Measurements from ENCODE around the gene LAMA3. TPM values are rescaled to one million over a fixed set of nuclear protein-coding genes. Genes with fewer than 3 reads are reported as not detected.
"Not testable (repeated sequence)": the region's sequence is repeated elsewhere in the genome, so short reads cannot be mapped to it uniquely, and the experiment has no call there.

Gene LAMA3
- polyA plus RNA-seq, 1 donor: 48.8 TPM

DNA sequence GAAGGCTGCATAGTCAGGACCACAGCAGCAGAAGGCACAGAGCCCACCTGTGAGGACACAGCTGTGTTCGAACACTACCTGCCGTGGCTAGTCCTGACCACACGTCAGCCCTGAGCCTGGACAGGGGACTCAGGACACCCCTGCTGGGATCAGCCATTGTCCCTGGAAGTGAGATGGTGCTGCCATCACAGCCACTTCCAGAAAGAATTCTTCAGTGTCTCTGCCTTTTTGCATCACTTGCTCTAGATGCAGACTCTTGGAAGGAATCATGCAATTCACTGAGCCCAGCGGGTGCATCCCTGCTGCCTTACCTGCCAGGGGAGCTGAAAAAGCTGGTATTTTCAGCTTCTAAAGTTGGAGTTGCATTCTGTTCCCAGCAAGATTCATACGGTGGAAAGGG lies 49.3 kb downstream of the LAMA3 start:
- no CpG with 5 or more reads among the region's 5 CpGs for WGBS (ENCODE audit: insufficient coverage, low lambda C conversion rate)
- H3K9me3 ChIP-seq (ENCODE audit: control insufficient read depth, low read depth, low read length): no peaks in the 10 kb centered on the region
- no peaks in the 10 kb centered on the region for H3K36me3 ChIP-seq (ENCODE audit: control insufficient read depth, insufficient read depth, low read length)
- no peak overlapping the region for H3K4me3 ChIP-seq (ENCODE audit: low read length)
- no peaks in the 10 kb centered on the region for H3K4me1 ChIP-seq (ENCODE audit: control insufficient read depth, insufficient read depth, low read length)
- DNase-seq: no peak
- no peak overlapping the region for H3K27ac ChIP-seq (ENCODE audit: low read length)
- H3K27me3 ChIP-seq (ENCODE audit: control insufficient read depth, insufficient read depth, low read length): no peaks in the 10 kb centered on the region

DNA sequence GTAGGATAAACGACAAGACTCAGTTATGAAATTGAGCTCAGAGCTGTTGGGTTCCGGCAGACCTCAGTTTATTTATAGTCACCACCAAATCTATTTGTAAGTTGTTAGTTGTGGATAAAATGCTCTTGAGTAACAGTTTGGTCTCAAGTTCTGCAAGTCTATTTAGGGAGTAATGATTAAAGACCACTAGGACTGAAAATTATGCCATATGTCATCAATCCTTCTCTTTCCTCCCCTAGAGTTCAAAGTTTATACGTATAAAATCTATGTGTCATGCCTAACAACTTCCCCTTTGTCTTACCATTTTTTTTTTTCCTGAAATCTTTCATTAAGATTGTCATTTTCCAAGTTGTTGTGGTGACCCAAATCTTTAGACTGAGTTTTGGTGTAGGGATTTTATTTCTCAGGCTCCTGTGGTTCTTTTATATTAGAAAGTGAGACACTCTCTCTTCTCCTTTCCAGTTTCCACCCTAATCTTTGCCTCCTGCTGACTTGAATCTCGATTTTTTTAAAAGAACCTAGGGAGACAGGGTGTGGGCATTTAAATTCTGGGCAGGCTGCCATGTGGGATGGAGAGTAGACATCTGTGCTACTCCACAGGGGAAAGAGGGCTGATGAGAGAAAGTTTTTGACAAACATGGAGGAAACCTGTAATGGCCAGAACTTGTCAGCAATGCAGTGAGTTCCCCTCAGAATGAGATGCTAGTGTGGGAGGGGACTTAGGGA lies 51.0 kb downstream of the LAMA3 start:
- Histone ChIP-seq H3K9me3 (ENCODE audit: control insufficient read depth, low read depth, low read length) (no peaks in the 10 kb centered on the region), H3K36me3 (ENCODE audit: control insufficient read depth, insufficient read depth, low read length) (no peaks in the 10 kb centered on the region), H3K4me3 (ENCODE audit: low read length) (no peak overlapping the region), H3K27ac (ENCODE audit: low read length) (no peak overlapping the region), H3K4me1 (ENCODE audit: control insufficient read depth, insufficient read depth, low read length) (no peaks in the 10 kb centered on the region), H3K27me3 (ENCODE audit: control insufficient read depth, insufficient read depth, low read length) (no peaks in the 10 kb centered on the region)
- WGBS (ENCODE audit: insufficient coverage, low lambda C conversion rate): 82% methylated on average over 3 of the region's 4 CpGs
- no peak for DNase-seq

DNA sequence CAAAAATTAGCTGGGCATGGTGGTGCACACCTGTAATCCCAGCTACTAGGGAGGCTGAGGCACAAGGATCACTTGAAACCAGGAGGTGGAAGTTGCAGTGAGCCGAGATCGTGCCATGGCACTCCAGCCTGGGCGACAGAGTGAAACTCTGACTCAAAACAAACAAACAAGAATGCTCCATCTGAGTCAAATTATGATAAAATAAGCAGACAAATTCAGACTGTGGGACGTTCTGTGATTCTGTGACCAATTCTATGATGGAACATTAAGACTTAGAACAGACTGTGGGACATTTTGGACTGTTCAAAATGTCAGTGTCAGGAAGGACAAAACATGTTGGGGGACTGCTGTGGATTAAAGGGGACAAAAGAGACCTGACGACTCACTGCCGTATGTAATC lies 52.7 kb downstream of the LAMA3 start:
- H3K4me3 ChIP-seq (ENCODE audit: low read length); H3K27me3 ChIP-seq (ENCODE audit: control insufficient read depth, insufficient read depth, low read length); H3K4me1 ChIP-seq (ENCODE audit: control insufficient read depth, insufficient read depth, low read length); H3K36me3 ChIP-seq (ENCODE audit: control insufficient read depth, insufficient read depth, low read length); DNase-seq; H3K27ac ChIP-seq (ENCODE audit: low read length); H3K9me3 ChIP-seq (ENCODE audit: control insufficient read depth, low read depth, low read length): not testable (repeated sequence)
- WGBS (ENCODE audit: insufficient coverage, low lambda C conversion rate): 81% methylated on average over 3 of the region's 6 CpGs

DNA sequence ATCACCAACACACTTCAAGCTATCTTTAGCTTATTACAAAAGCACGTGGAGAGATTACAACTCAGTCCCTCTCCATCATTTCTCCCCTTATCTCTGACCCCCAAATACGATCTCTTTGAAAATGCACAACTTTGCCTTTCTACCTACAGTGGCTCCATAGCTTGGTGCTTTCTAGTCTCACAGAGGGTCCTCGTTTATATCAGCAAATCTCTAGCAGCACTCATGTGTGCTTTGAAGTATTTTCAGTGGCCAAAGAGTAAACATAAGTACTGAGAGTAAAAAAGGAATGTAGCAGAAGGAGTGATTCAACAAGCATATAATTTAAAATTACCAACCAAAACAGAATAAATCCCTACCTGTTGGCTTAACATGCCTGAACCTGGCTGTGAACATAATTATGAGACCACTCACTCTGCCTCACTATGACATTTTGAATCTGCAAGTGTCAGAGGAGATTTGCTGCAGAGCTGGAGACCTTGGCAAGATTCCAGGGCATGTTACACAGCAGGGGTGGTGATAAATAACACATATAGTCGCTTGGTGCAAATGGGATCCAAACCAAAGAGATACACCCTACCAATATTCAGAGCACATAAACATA lies 54.6 kb downstream of the LAMA3 start:
- peaks cover 7% of the 10 kb centered on the region for H3K4me1 ChIP-seq (ENCODE audit: control insufficient read depth, insufficient read depth, low read length)
- no peak overlapping the region for H3K27ac ChIP-seq (ENCODE audit: low read length)
- H3K4me3 ChIP-seq (ENCODE audit: low read length): no peak overlapping the region
- no peaks in the 10 kb centered on the region for H3K9me3 ChIP-seq (ENCODE audit: control insufficient read depth, low read depth, low read length)
- no peaks in the 10 kb centered on the region for H3K27me3 ChIP-seq (ENCODE audit: control insufficient read depth, insufficient read depth, low read length)
- no peaks in the 10 kb centered on the region for H3K36me3 ChIP-seq (ENCODE audit: control insufficient read depth, insufficient read depth, low read length)
- DNase-seq: no peak
- WGBS (ENCODE audit: insufficient coverage, low lambda C conversion rate): 0% methylated on average over 1 of the region's 4 CpGs

DNA sequence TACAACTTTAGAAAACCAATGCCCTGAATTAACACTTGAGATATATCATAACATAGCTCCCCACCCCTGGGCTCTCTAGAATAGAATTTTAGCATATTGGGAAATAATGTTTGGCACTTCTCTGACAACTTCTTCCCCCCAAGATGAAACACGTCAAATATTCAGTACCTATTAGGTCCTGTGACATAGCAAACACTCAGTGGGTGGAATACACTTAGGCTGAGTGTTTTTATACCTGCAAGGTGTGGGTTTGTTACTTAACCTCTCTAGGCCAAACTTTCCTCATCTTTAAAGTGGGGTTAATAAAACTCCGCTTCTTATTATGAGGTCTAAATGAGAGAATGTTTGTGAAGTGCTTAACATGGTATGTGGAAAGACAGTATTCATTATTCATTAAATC lies 56.1 kb downstream of the LAMA3 start:
- H3K27ac ChIP-seq (ENCODE audit: low read length): no peak overlapping the region
- no peak overlapping the region for H3K4me3 ChIP-seq (ENCODE audit: low read length)
- WGBS (ENCODE audit: insufficient coverage, low lambda C conversion rate): 83% methylated on average over 1 of the region's 2 CpGs
- H3K9me3 ChIP-seq (ENCODE audit: control insufficient read depth, low read depth, low read length): no peaks in the 10 kb centered on the region
- peaks cover 7% of the 10 kb centered on the region for H3K4me1 ChIP-seq (ENCODE audit: control insufficient read depth, insufficient read depth, low read length)
- H3K27me3 ChIP-seq (ENCODE audit: control insufficient read depth, insufficient read depth, low read length): no peaks in the 10 kb centered on the region
- no peaks in the 10 kb centered on the region for H3K36me3 ChIP-seq (ENCODE audit: control insufficient read depth, insufficient read depth, low read length)
- DNase-seq: no peak

DNA sequence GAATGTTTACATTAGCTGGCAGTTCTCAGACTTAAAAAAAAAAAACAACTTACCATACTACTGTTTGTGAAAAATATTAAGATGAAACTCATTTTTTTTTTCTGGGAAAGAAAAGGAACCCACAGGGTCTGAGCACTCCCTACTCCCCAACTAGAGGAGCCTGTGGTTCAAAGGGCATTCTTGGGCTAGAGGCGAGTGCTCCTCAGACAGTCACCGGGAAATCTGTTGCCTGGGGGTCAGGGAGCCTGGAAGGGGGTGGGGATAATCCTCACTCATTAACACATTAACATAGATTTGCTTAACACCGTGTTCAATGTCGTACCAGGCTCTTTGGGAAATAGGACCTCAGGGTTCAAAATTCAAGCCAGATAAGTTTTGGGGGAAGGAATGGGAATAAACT lies 57.6 kb downstream of the LAMA3 start:
- H3K27ac ChIP-seq (ENCODE audit: low read length): no peak overlapping the region
- H3K4me3 ChIP-seq (ENCODE audit: low read length): no peak overlapping the region
- H3K36me3 ChIP-seq (ENCODE audit: control insufficient read depth, insufficient read depth, low read length): no peaks in the 10 kb centered on the region
- WGBS (ENCODE audit: insufficient coverage, low lambda C conversion rate): no CpG with 5 or more reads among the region's 4 CpGs
- H3K27me3 ChIP-seq (ENCODE audit: control insufficient read depth, insufficient read depth, low read length): no peaks in the 10 kb centered on the region
- no peak for DNase-seq
- H3K9me3 ChIP-seq (ENCODE audit: control insufficient read depth, low read depth, low read length): no peaks in the 10 kb centered on the region
- peaks cover 7% of the 10 kb centered on the region for H3K4me1 ChIP-seq (ENCODE audit: control insufficient read depth, insufficient read depth, low read length)

DNA sequence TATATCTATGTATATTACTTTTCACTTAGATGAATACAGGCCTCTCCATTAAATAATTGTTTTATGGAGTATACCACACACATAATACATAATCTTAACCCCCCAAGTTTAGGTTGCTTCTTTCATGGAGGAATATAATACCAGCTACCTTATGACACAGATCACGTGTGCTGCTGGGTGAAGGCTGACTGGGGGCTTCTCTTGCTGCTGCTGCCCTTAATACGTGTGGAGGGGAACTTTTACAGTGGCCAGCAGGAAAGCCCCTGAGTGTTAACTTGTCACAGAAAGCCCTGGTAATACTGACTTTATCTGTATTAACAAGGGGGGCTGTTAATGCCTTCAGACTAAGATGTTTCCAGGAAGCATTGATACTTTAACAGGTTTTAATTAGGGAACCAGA lies 63.1 kb downstream of the LAMA3 start:
- no peak for DNase-seq

DNA sequence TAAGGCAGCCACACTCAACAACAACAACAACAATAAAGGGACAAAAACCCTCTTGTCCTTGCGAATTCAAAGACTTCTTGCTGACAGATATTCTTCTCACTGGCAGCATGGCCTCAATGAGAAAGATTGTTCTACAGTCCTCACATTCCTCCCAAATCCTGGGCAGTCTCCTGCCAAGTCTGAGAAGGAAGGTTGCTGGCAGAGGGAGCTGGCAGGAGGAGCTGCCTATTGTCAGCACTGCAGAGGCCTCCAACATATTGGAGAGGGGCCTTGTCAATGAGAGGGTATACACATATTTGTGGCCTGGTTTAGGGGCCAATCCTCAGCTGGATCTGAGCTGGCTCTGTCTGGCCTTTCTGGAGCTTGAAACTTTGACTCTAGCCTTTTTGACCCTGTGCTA lies 63.5 kb downstream of the LAMA3 start:
- WGBS (ENCODE audit: insufficient coverage, low lambda C conversion rate): no CpG with 5 or more reads among the region's 1 CpG
- H3K36me3 ChIP-seq (ENCODE audit: control insufficient read depth, insufficient read depth, low read length): no peaks in the 10 kb centered on the region
- H3K27me3 ChIP-seq (ENCODE audit: control insufficient read depth, insufficient read depth, low read length): no peaks in the 10 kb centered on the region
- H3K4me3 ChIP-seq (ENCODE audit: low read length): no peak overlapping the region
- no peaks in the 10 kb centered on the region for H3K4me1 ChIP-seq (ENCODE audit: control insufficient read depth, insufficient read depth, low read length)
- no peaks in the 10 kb centered on the region for H3K9me3 ChIP-seq (ENCODE audit: control insufficient read depth, low read depth, low read length)
- H3K27ac ChIP-seq (ENCODE audit: low read length): no peak overlapping the region
- DNase-seq: no peak

More for the DNA sequence above, 63.1 kb downstream of the LAMA3 start:
- no peaks in the 10 kb centered on the region for H3K4me1 ChIP-seq (ENCODE audit: control insufficient read depth, insufficient read depth, low read length)
- H3K36me3 ChIP-seq (ENCODE audit: control insufficient read depth, insufficient read depth, low read length): no peaks in the 10 kb centered on the region
- WGBS (ENCODE audit: insufficient coverage, low lambda C conversion rate): no CpG with 5 or more reads among the region's 2 CpGs
- H3K27ac ChIP-seq (ENCODE audit: low read length): no peak overlapping the region
- no peaks in the 10 kb centered on the region for H3K9me3 ChIP-seq (ENCODE audit: control insufficient read depth, low read depth, low read length)
- no peak overlapping the region for H3K4me3 ChIP-seq (ENCODE audit: low read length)
- H3K27me3 ChIP-seq (ENCODE audit: control insufficient read depth, insufficient read depth, low read length): no peaks in the 10 kb centered on the region

DNA sequence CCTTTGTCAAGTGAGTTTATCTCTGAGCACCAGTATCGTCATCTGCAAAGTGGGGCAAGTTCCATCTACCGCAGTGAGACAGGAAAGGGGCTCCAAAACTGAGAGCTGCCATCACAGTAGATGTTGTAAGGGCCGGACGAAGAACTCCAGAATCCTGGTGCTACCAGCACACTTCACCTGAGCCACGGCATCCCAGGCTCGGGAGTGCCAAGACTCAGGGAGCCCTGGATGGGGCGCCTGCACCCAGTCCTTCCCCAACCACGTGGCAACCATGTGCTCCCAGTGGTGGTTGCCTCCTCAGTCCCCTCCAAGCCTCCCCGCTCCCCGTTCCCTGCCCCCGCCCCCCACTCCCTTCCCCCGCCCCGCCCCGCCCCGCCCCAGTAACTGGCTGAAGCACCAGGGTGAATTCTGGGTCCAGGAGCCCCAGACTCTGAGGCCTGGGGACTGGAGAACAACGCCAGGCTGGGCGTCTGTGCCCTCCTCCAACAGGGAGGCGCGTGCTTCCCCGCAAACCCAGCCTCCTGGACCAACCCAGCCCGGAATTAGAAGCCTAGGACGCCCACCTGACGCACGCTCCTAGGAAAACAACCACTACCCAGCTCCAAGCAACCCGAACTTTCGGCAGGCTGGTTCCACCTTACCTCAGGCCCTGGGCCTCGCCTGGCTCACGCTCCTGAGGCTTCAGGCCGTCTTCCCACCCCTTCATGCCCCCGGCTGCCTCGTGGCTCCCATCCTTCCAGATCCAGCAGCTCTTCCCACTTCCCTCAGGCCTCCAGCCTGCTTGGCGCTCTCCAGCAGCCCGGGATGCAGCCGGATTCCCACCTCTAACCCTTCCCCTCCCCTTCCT lies 67.6 kb downstream of the LAMA3 start:
- no peaks in the 10 kb centered on the region for H3K36me3 ChIP-seq (ENCODE audit: control insufficient read depth, insufficient read depth, low read length)
- WGBS (ENCODE audit: insufficient coverage, low lambda C conversion rate): no CpG with 5 or more reads among the region's 34 CpGs
- no peaks in the 10 kb centered on the region for H3K27me3 ChIP-seq (ENCODE audit: control insufficient read depth, insufficient read depth, low read length)
- DNase-seq: no peak
- no peaks in the 10 kb centered on the region for H3K4me1 ChIP-seq (ENCODE audit: control insufficient read depth, insufficient read depth, low read length)
- H3K4me3 ChIP-seq (ENCODE audit: low read length): no peak overlapping the region
- H3K27ac ChIP-seq (ENCODE audit: low read length): no peak overlapping the region
- no peaks in the 10 kb centered on the region for H3K9me3 ChIP-seq (ENCODE audit: control insufficient read depth, low read depth, low read length)

DNA sequence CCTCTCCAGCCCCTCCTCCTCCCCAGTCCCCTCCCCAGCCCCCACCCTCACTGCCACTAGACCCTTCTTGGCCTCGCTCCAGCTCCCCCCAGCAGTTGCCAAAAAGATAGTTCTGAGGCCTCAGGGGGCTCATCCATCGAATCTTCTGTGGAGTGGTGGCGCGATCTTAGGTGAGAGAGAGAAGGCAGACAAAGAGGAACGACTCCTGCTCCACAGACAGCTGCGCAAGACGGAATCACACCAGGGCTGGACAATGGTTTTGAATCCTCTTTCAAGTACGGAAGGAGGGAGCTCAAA lies 68.1 kb downstream of the LAMA3 start:
- no CpG with 5 or more reads among the region's 8 CpGs for WGBS (ENCODE audit: insufficient coverage, low lambda C conversion rate)
- no peaks in the 10 kb centered on the region for H3K27me3 ChIP-seq (ENCODE audit: control insufficient read depth, insufficient read depth, low read length)
- no peak for DNase-seq
- H3K27ac ChIP-seq (ENCODE audit: low read length): no peak overlapping the region
- no peaks in the 10 kb centered on the region for H3K36me3 ChIP-seq (ENCODE audit: control insufficient read depth, insufficient read depth, low read length)
- H3K4me3 ChIP-seq (ENCODE audit: low read length): no peak overlapping the region
- no peaks in the 10 kb centered on the region for H3K9me3 ChIP-seq (ENCODE audit: control insufficient read depth, low read depth, low read length)
- no peaks in the 10 kb centered on the region for H3K4me1 ChIP-seq (ENCODE audit: control insufficient read depth, insufficient read depth, low read length)

Measured in large intestine (tissue), 3 donors.